HepG2 (cell line): ENCODE results near the gene RNPEPL1. TPM values are rescaled to one million over a fixed set of nuclear protein-coding genes. Genes with fewer than 3 reads are reported as not detected.

Experiments
- ASH2L ChIP-seq: fragments of 300-600, 200-600 bp; sonication (generic); IDR thresholded peaks from 2 replicates; pipeline ENCODE4 v1.7.0; 2017; ENCODE audit warnings: low read depth, mild to moderate bottlenecking, moderate library complexity, mixed read lengths, low read length; ENCODE audit not compliant: insufficient read length
- ELF3 ChIP-seq: IDR thresholded peaks from 2 replicates; pipeline ENCODE4 v1.6.1; 2016; ENCODE audit warnings: missing genetic modification reagents, missing compliant biosample characterization
- FOXA1 ChIP-seq, 2 experiments: fragments of 450-650 bp in 1 of 2; sonication (generic) in 1 of 2; formaldehyde crosslinking in 1 of 2; IDR thresholded peaks; 2 replicates each; pipeline versions ENCODE4 v1.4.0 to v1.6.1; 2016 to 2020; ENCODE audit warnings: missing genetic modification reagents in 1 of 2
- FOXO1 ChIP-seq: sonication (generic); formaldehyde crosslinking; IDR thresholded peaks from 2 replicates; pipeline ENCODE4 v1.4.0; 2020; ENCODE audit warnings: missing genetic modification reagents
- GTF2F1 ChIP-seq: fragments of 150-350 bp; IDR thresholded peaks from 2 replicates; pipeline ENCODE4 v1.6.1; 2014; ENCODE audit warnings: low read length
- HIVEP1 ChIP-seq: sonication (generic); formaldehyde crosslinking; IDR thresholded peaks from 2 replicates; pipeline ENCODE4 v1.4.0; 2020; ENCODE audit warnings: mild to moderate bottlenecking, missing genetic modification reagents
- MTF1 ChIP-seq: sonication (generic); formaldehyde crosslinking; IDR thresholded peaks from 2 replicates; pipeline ENCODE4 v1.5.0; 2020; ENCODE audit warnings: missing genetic modification reagents
- NCOA2 ChIP-seq: sonication (generic); formaldehyde crosslinking; IDR thresholded peaks from 2 replicates; pipeline ENCODE4 v1.8.0; 2022; ENCODE audit warnings: inconsistent platforms
- NFE2L1 ChIP-seq: sonication (generic); formaldehyde crosslinking; IDR thresholded peaks from 2 replicates; pipeline ENCODE4 v1.4.0; 2020; ENCODE audit warnings: missing genetic modification reagents, mild to moderate bottlenecking, borderline replicate concordance
- NFIB ChIP-seq: sonication (generic); formaldehyde crosslinking; IDR thresholded peaks from 2 replicates; pipeline ENCODE4 v1.9.0; 2021; ENCODE audit warnings: missing genetic modification reagents, mild to moderate bottlenecking, borderline replicate concordance
- NFYB ChIP-seq: sonication (generic); formaldehyde crosslinking; IDR thresholded peaks from 2 replicates; pipeline ENCODE4 v1.4.0; 2020; ENCODE audit warnings: missing genetic modification reagents
- SNRNP70 ChIP-seq: fragments of 200-400 bp; formaldehyde crosslinking; IDR thresholded peaks from 2 replicates; pipeline ENCODE4 v1.6.1; 2017; ENCODE audit warnings: mild to moderate bottlenecking, low read depth, low read length, moderate library complexity
- SRF ChIP-seq: IDR thresholded peaks from 2 replicates; pipeline ENCODE4 v1.6.1; 2011; ENCODE audit warnings: mild to moderate bottlenecking, low read depth, low read length, moderate library complexity
- ZNF33A ChIP-seq: sonication (generic); formaldehyde crosslinking; IDR thresholded peaks from 2 replicates; pipeline ENCODE4 v1.5.1; 2020; ENCODE audit warnings: missing genetic modification reagents, mild to moderate bottlenecking, moderate library complexity, borderline replicate concordance
- ZNF605 ChIP-seq: sonication (generic); formaldehyde crosslinking; IDR thresholded peaks from 2 replicates; pipeline ENCODE4 v1.8.0; 2022; ENCODE audit warnings: mild to moderate bottlenecking, missing genetic modification reagents
- ZNF737 ChIP-seq: sonication (generic); formaldehyde crosslinking; IDR thresholded peaks from 2 replicates; pipeline ENCODE4 v1.5.0; 2020; ENCODE audit warnings: missing genetic modification reagents, mild to moderate bottlenecking, borderline replicate concordance
- polyA plus RNA-seq, 8 experiments: library from polyadenylated mRNA; depleted of rRNA in 3 of 8; stranded (reverse) in 7 of 8; unstranded in 1 of 8; fragments of >200 nt; fragmentation: Illumina TruSeq in 4 of 8; extraction: Trizol in 4 of 8; gene quantifications; 2 replicates each; pipeline versions ENCODE4 v1.2.1 to v1.2.3, GENCODE V29; 2011 to 2016; ENCODE audit warnings: low read depth in 4 of 8, missing spikeins in 1 of 8, mixed read lengths in 1 of 8; ENCODE audit not compliant: insufficient read depth in 1 of 8
- total RNA-seq, 5 experiments: library from RNA; depleted of rRNA; stranded (reverse); fragments of >200 nt; fragmentation: Illumina TruSeq; extraction: Trizol; gene quantifications; 2 replicates each; pipeline ENCODE4 v1.2.3, GENCODE V29; 2016; ENCODE audit warnings: low read depth in 1 of 5
- TF ChIP-seq, protein P1 (sequence below): sonication (generic); formaldehyde crosslinking; IDR thresholded peaks from 2 replicates; pipeline ENCODE4 v1.4.0; 2020; ENCODE audit warnings: missing genetic modification reagents
- TF ChIP-seq, protein P2 (sequence below): sonication (generic); formaldehyde crosslinking; IDR thresholded peaks from 2 replicates; pipeline ENCODE4 v1.4.0; 2020; ENCODE audit warnings: missing genetic modification reagents
- TF ChIP-seq, protein P3 (sequence below): sonication (generic); formaldehyde crosslinking; IDR thresholded peaks from 2 replicates; pipeline ENCODE4 v1.8.0; 2022; ENCODE audit warnings: low read depth, missing genetic modification reagents
- TF ChIP-seq, protein P4 (sequence below): sonication (generic); formaldehyde crosslinking; IDR thresholded peaks from 2 replicates; pipeline ENCODE4 v1.5.0; 2020; ENCODE audit warnings: missing genetic modification reagents, mild to moderate bottlenecking, borderline replicate concordance

RNPEPL1 gene
- total and polyA plus RNA-seq, 2 of the 13 experiments (the other 11 are each of a cell fraction or from before 2014, with no cell fraction given), result 13.0 to 18.0 TPM

DNA sequence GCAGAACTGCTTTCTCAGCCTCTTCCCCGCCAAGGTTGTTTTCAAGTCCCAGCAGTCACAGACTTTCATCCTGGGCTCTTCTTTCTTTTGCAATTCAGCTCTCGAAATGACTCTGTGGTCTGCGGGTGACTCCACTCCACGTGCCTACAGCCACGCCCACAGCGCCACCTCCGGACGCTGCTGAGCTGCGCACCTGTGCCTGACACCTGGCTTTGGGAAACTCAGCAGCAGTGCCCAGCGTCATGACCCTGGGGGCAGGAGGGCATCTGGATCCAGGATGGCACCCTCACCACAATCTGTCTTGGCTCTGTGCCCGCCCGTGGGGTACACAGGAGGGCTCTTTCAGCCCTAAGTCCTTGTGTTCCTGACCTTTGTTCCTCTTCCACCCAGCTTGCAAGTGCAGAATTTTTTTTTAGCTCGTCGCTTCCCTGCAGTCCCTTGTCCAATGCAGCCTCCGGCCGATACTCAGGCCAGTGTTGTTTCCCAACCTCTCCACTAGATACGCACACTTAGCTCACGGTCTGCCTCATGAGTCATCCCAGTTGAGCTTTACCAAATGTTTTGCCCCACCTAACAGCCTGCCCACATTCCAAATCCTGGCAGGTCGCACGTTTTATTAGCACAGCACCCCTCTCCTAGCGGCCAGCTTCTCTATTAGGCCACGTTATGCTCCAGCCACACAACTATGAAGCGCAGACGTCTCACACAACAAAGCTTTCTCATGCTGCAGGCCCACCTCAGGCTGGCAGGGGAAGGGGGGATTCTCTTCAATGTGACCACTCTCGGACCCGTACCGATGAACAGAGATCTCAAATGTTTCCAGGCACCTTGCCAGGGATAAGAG is 11.7 kb downstream of the RNPEPL1 start (continued):
- TF ChIP-seq MTF1 (no peak), ZNF33A (CRISPR knock-in tag) (0 out of 2 replicates have a peak, but pooled peaks have one; percentile 64), ELF3 (peak; percentile 49; the same call in 1 of the 2 replicates), NFYB (CRISPR knock-in tag) (peak; percentile 38), NFE2L1 (no peak), ASH2L (peak; percentile 77), ZNF737 (CRISPR knock-in tag) (no peak), SNRNP70 (no peak), NFIB (no peak), SRF (no peak), FOXA1 (IDR thresholded peaks at IDR 0.05) (no peak), FOXA1 (CRISPR knock-in tag; IDR thresholded peaks at IDR 0.05) (0 out of 2 replicates have a peak, but pooled peaks have one; percentile 53), HIVEP1 (CRISPR knock-in tag) (no peak; the same call in 1 of the 2 replicates), GTF2F1 (no peak), ZNF605 (CRISPR knock-in tag) (peak; percentile 86), NCOA2 (CRISPR knock-in tag) (peak; percentile 50; the same call in 1 of the 2 replicates), FOXO1 (CRISPR knock-in tag) (peak; percentile 56; the same call in 1 of the 2 replicates)
- TF ChIP-seq, protein P1, sequence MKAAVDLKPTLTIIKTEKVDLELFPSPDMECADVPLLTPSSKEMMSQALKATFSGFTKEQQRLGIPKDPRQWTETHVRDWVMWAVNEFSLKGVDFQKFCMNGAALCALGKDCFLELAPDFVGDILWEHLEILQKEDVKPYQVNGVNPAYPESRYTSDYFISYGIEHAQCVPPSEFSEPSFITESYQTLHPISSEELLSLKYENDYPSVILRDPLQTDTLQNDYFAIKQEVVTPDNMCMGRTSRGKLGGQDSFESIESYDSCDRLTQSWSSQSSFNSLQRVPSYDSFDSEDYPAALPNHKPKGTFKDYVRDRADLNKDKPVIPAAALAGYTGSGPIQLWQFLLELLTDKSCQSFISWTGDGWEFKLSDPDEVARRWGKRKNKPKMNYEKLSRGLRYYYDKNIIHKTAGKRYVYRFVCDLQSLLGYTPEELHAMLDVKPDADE, result no peak
- TF ChIP-seq, protein P2, sequence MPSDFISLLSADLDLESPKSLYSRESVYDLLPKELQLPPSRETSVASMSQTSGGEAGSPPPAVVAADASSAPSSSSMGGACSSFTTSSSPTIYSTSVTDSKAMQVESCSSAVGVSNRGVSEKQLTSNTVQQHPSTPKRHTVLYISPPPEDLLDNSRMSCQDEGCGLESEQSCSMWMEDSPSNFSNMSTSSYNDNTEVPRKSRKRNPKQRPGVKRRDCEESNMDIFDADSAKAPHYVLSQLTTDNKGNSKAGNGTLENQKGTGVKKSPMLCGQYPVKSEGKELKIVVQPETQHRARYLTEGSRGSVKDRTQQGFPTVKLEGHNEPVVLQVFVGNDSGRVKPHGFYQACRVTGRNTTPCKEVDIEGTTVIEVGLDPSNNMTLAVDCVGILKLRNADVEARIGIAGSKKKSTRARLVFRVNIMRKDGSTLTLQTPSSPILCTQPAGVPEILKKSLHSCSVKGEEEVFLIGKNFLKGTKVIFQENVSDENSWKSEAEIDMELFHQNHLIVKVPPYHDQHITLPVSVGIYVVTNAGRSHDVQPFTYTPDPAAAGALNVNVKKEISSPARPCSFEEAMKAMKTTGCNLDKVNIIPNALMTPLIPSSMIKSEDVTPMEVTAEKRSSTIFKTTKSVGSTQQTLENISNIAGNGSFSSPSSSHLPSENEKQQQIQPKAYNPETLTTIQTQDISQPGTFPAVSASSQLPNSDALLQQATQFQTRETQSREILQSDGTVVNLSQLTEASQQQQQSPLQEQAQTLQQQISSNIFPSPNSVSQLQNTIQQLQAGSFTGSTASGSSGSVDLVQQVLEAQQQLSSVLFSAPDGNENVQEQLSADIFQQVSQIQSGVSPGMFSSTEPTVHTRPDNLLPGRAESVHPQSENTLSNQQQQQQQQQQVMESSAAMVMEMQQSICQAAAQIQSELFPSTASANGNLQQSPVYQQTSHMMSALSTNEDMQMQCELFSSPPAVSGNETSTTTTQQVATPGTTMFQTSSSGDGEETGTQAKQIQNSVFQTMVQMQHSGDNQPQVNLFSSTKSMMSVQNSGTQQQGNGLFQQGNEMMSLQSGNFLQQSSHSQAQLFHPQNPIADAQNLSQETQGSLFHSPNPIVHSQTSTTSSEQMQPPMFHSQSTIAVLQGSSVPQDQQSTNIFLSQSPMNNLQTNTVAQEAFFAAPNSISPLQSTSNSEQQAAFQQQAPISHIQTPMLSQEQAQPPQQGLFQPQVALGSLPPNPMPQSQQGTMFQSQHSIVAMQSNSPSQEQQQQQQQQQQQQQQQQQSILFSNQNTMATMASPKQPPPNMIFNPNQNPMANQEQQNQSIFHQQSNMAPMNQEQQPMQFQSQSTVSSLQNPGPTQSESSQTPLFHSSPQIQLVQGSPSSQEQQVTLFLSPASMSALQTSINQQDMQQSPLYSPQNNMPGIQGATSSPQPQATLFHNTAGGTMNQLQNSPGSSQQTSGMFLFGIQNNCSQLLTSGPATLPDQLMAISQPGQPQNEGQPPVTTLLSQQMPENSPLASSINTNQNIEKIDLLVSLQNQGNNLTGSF, result no peak
- TF ChIP-seq, protein P3, sequence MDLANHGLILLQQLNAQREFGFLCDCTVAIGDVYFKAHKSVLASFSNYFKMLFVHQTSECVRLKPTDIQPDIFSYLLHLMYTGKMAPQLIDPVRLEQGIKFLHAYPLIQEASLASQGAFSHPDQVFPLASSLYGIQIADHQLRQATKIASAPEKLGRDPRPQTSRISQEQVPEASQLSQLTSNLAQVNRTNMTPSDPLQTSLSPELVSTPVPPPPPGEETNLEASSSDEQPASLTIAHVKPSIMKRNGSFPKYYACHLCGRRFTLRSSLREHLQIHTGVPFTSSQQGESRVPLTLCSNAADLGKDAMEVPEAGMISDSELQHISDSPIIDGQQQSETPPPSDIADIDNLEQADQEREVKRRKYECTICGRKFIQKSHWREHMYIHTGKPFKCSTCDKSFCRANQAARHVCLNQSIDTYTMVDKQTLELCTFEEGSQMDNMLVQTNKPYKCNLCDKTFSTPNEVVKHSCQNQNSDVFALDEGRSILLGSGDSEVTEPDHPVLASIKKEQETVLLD, result 0 out of 2 replicates have a peak, but pooled peaks have one; percentile 50
- TF ChIP-seq, protein P4, sequence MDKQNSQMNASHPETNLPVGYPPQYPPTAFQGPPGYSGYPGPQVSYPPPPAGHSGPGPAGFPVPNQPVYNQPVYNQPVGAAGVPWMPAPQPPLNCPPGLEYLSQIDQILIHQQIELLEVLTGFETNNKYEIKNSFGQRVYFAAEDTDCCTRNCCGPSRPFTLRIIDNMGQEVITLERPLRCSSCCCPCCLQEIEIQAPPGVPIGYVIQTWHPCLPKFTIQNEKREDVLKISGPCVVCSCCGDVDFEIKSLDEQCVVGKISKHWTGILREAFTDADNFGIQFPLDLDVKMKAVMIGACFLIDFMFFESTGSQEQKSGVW (CRISPR knock-in tag), result no peak
